Thyroid gland (tissue), 4 donors: ENCODE data around the gene PLXDC2. TPM values are rescaled to one million over a fixed set of nuclear protein-coding genes. Genes with fewer than 3 reads are reported as not detected.

Experiments
- DNase-seq, 2 donors: peaks; one replicate each; pipeline ENCODE4 v3.0.0-alpha.2; 2019
- H3K27ac ChIP-seq, 3 donors: fragments of 200-600 bp; sonication (generic); 1 replicate in 2 of 3; 2 replicates in 1 of 3; pipeline ENCODE4 v1.5.1; 2016 to 2019; ENCODE audit warnings: mild to moderate bottlenecking in 1 of 3, moderate library complexity in 1 of 3
- H3K27me3 ChIP-seq: fragments of 200-600 bp; sonication (generic); one replicate; pipeline ENCODE4 v1.5.1; 2019
- H3K36me3 ChIP-seq, 2 donors: fragments of 200-600 bp; sonication (generic); one replicate each; pipeline ENCODE4 v1.5.1; 2016 to 2019
- H3K4me1 ChIP-seq, 2 donors: fragments of 200-600 bp; sonication (generic); one replicate each; pipeline ENCODE4 v1.5.1; 2017 to 2019
- H3K4me3 ChIP-seq, 3 donors: fragments of 200-600 bp; sonication (generic); replicated peaks in 1 of 3; 1 replicate in 2 of 3; 2 replicates in 1 of 3; pipeline ENCODE4 v1.5.1; 2016; ENCODE audit warnings: mild to moderate bottlenecking in 1 of 3
- H3K9me3 ChIP-seq: fragments of 200-600 bp; sonication (generic); one replicate; pipeline ENCODE4 v1.5.1; 2017
- POLR2A ChIP-seq, 2 donors: fragments of 450-650 bp; IDR thresholded peaks; one replicate each; pipeline ENCODE4 v1.6.1; 2017; ENCODE audit warnings: antibody characterized with exemption in 2 of 2, mild to moderate bottlenecking in 2 of 2, moderate library complexity in 1 of 2
- WGBS, 2 donors: methylation state at CpG; one replicate each; pipeline ENCODE4 v1.1.5; 2017; 5-methylcytosine and 5-hydroxymethylcytosine counted together
- intact Hi-C: fragments of 100-400 bp; cut with DNase I; formaldehyde crosslinking; loops from one replicate; pipeline ENCODE4 v1.15.1; 2023
- total RNA-seq, 4 donors: library from RNA; depleted of rRNA; stranded (reverse); fragments of >200 nt; gene quantifications; one replicate each; pipeline ENCODE4 v1.2.3, GENCODE V29; 2016
- TF ChIP-seq, protein P1 (sequence below), 6 experiments: fragments of 200-600 bp in 3 of 6; fragments of 450-650 bp in 3 of 6; sonication (generic) in 3 of 6; IDR thresholded peaks; one replicate each; pipeline ENCODE4 v1.5.1; 2016 to 2019; ENCODE audit warnings: antibody characterized with exemption in 6 of 6, mild to moderate bottlenecking in 2 of 6, inconsistent platforms in 1 of 6, moderate library complexity in 1 of 6

PLXDC2 gene
- total RNA-seq, 4 donors from 2014 or later = 44.6 to 91.0 (median 47.6) TPM

DNA sequence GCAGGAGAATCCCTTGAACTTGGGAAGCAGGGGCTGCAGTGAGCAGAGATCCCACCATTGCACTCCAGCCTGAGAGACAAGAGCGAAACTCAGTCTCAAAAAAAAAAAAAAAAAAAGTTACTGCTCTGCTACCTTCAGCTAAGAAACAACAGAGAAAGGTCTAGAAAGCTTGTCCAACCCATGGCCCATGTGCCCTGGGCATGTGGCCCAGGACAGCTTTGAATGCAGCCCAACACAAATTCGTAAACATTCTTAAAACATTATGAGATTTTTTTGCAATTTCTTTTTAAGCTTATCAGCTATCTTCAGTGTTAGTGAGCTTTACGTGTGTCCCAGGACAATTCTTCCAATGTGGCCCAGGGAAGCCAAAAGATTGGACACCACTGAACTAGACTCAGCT is 22.9 kb downstream of the PLXDC2 start:
- H3K27me3 ChIP-seq = no peaks in the 10 kb centered on the region
- H3K4me1 ChIP-seq = no peaks in the 10 kb centered on the region
- no peaks in the 10 kb centered on the region for H3K36me3 ChIP-seq
- DNase-seq = no peak
- no peaks in the 10 kb centered on the region for H3K9me3 ChIP-seq
- WGBS, 2 donors = 77 to 89% methylated on average over 3 of the region's 3 CpGs
- intact Hi-C loops = no loop called here
- H3K4me3 ChIP-seq = no peak overlapping the region
- TF ChIP-seq, protein P1, sequence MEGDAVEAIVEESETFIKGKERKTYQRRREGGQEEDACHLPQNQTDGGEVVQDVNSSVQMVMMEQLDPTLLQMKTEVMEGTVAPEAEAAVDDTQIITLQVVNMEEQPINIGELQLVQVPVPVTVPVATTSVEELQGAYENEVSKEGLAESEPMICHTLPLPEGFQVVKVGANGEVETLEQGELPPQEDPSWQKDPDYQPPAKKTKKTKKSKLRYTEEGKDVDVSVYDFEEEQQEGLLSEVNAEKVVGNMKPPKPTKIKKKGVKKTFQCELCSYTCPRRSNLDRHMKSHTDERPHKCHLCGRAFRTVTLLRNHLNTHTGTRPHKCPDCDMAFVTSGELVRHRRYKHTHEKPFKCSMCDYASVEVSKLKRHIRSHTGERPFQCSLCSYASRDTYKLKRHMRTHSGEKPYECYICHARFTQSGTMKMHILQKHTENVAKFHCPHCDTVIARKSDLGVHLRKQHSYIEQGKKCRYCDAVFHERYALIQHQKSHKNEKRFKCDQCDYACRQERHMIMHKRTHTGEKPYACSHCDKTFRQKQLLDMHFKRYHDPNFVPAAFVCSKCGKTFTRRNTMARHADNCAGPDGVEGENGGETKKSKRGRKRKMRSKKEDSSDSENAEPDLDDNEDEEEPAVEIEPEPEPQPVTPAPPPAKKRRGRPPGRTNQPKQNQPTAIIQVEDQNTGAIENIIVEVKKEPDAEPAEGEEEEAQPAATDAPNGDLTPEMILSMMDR (IDR thresholded peaks at IDR 0.05) = no peak
- TF ChIP-seq POLR2A (IDR thresholded peaks at IDR 0.05) = no peak
- H3K27ac ChIP-seq = no peak overlapping the region

DNA sequence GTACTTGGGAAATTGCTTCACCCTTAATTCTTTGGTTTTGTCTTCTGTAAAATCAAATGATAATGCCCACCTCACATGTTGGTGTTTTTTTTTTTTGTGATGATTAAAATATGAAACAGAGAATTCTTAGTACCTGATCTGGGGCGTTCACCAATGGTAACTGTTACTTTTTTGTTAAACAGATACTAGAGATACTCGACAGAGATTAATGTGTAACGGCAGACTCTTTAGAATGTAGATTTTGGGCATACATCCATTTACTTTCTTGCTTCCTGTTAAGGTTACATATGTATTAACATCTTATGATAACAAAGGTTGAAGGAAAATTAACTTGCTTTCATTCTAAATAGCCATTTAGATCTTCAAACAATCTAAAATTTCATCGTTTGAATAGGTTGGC is 23.3 kb downstream of the PLXDC2 start:
- H3K9me3 ChIP-seq = no peaks in the 10 kb centered on the region
- no peaks in the 10 kb centered on the region for H3K4me1 ChIP-seq
- no peak overlapping the region for H3K27ac ChIP-seq
- WGBS, 2 donors = 79 to 80% methylated on average over 4 of the region's 4 CpGs
- no peaks in the 10 kb centered on the region for H3K36me3 ChIP-seq
- TF ChIP-seq POLR2A (IDR thresholded peaks at IDR 0.05) = no peak
- TF ChIP-seq, protein P1 (IDR thresholded peaks at IDR 0.05) = no peak
- no peak for DNase-seq
- intact Hi-C loops = no loop called here
- no peaks in the 10 kb centered on the region for H3K27me3 ChIP-seq
- no peak overlapping the region for H3K4me3 ChIP-seq

DNA sequence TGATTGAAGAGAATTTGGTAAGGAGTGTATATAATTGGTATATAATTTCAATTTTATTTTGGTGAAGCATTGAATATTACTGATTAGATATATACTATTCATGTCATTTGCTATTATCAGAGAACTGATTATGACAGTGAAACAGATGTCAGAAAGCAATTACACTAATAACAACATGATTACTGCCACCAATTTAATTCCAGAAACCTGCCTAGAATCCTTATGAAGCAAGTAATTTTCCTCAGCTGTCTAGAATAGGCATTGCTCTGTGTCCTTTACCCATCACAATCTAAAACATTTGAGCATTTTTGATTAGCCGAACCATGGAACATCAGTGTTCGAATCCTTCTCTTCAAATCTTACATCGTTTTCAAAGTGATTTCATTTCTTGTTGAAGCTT is 24.5 kb downstream of the PLXDC2 start:
- intact Hi-C loops = no loop called here
- 93 to 97% methylated on average over 3 of the region's 3 CpGs for WGBS, 2 donors
- no peaks in the 10 kb centered on the region for H3K27me3 ChIP-seq
- no peaks in the 10 kb centered on the region for H3K9me3 ChIP-seq
- no peak overlapping the region for H3K4me3 ChIP-seq
- H3K27ac ChIP-seq = no peak overlapping the region
- no peaks in the 10 kb centered on the region for H3K36me3 ChIP-seq
- TF ChIP-seq, protein P1 (IDR thresholded peaks at IDR 0.05) = no peak
- TF ChIP-seq POLR2A (IDR thresholded peaks at IDR 0.05) = no peak
- H3K4me1 ChIP-seq = peaks cover 0 to 4% of the 10 kb centered on the region in 2 donors
- no peak for DNase-seq

DNA sequence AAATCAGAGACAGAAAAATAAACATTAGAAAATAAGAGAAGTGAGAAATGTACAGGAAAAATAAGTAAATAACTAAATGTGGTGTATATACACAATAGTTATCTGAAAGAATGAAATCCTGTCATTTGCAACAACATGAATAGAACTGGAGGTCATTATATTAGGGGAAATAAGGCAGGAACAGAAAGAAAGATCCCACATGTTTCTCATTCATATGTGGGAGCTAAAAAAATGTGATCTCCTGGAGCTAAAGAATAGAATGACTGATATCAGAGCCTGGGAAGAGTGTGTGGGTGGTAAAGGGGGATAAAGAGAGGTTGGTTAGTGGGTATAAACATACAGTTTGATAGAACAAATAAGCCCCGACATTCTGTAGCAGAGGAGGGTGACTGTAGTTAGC is 27.3 kb downstream of the PLXDC2 start:
- intact Hi-C loops = no loop called here
- H3K36me3 ChIP-seq = no peaks in the 10 kb centered on the region
- no peaks in the 10 kb centered on the region for H3K27me3 ChIP-seq
- H3K9me3 ChIP-seq = no peaks in the 10 kb centered on the region
- no peak overlapping the region for H3K27ac ChIP-seq
- no peak overlapping the region for H3K4me3 ChIP-seq
- WGBS, 2 donors = 67 to 71% methylated on average over 1 of the region's 1 CpG
- no peak for DNase-seq
- TF ChIP-seq, protein P1 (IDR thresholded peaks at IDR 0.05) = no peak
- TF ChIP-seq POLR2A (IDR thresholded peaks at IDR 0.05) = no peak
- H3K4me1 ChIP-seq = peaks cover 0 to 8% of the 10 kb centered on the region in 2 donors

DNA sequence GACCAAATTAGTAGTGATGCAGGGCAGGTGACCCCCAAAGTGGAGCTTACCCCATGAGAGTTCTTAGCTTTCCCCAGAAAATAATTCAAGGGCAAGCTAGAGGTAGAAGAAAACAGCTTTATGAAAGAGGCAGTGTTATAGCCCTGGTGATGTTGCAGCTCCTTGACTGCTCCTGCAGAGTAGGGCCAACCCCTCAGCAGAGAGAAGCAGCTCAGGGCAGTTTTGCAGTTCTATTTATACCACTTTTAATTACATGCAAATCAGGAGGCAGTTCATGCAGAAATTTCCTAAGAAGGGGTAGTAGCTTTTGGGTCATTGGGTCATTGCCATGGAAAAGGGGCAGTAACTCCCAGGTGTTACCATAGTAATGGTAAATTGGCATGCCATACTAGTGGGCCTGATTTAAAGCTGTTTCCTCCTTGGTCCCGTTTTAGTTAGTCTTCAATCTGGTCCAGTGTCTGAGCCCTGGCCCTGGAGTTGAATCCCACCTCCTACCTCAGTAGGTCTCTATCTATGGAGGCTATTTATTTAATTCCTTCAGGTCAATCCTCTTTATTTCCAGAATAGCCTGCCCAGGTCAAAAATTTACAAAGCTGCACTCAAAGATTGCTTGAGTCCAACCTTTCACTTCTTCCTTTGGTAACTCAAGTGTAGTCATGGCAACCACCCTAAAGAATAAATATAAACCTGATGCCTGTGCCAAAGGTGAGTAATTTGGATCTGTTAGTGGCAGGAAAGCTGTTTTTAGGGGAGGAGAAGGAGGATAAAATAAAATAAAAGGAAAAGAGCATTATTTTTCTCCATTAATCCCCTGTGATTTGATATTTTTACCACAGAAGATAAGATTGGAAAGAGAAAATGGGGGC is 29.5 kb downstream of the PLXDC2 start:
- no peak for DNase-seq
- Histone ChIP-seq H3K4me1 (peaks cover 0 to 8% of the 10 kb centered on the region in 2 donors), H3K27ac (no peak overlapping the region), H3K9me3 (no peaks in the 10 kb centered on the region), H3K36me3 (no peaks in the 10 kb centered on the region), H3K4me3 (no peak overlapping the region), H3K27me3 (no peaks in the 10 kb centered on the region)
- intact Hi-C loops = no loop called here
- WGBS, 2 donors = 64 to 79% methylated on average over 1 of the region's 1 CpG
- TF ChIP-seq, protein P1 (IDR thresholded peaks at IDR 0.05) = no peak
- no peak for TF ChIP-seq POLR2A (IDR thresholded peaks at IDR 0.05)
